ENCODE data around the gene COPRS.

Gene COPRS

GRCh38 chr17:31853911-31854470 lies 5.1 kb downstream of the COPRS start:
- H3K4me3 ChIP-seq (ENCODE audit: low read depth in 1 of 2, low read length in 2 of 2), result no peak overlapping the region
- no peak overlapping the region for H3K9ac ChIP-seq (ENCODE audit: low read depth in 1 of 2, low read length in 2 of 2)
- no peaks in the 10 kb centered on the region for H3K27me3 ChIP-seq (ENCODE audit: control insufficient read depth in 1 of 2, insufficient read depth in 2 of 2, low read length in 2 of 2)
- no peak overlapping the region for H3K27ac ChIP-seq (ENCODE audit: low read depth, low read length)
- no peaks in the 10 kb centered on the region for H3K9me3 ChIP-seq (ENCODE audit: control insufficient read depth in 1 of 2, low read length in 2 of 2)
- peaks cover 0 to 13% of the 10 kb centered on the region in 2 donors for H3K36me3 ChIP-seq (ENCODE audit: control insufficient read depth in 1 of 2, insufficient read depth in 2 of 2, low read length in 2 of 2)
- H3K4me1 ChIP-seq (ENCODE audit: control insufficient read depth in 1 of 2, insufficient read depth in 2 of 2, low read length in 2 of 2), result peaks cover 9% of the 10 kb centered on the region in 2 donors

DNA sequence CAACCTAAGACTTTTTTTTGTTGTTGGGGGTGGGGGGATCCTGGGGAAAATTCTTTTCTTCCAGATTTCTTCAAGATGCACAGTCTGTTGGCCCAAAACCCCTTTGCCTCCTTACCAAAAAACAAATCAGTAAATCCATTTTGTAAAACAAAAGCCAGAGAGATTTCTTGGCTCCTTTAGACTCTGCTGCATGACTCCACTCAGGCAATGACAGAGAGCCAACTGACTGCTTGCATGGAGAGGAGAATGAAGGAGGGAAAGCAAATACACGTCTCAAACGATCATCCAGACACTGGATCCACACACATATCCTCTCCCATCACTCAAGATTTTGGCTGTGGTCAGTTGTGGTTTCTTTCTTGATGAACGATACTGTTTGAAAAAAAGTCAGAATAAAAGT lies 13.8 kb downstream of the COPRS start:
- no peaks in the 10 kb centered on the region for H3K9me3 ChIP-seq (ENCODE audit: control insufficient read depth in 1 of 2, low read length in 2 of 2)
- no peak overlapping the region for H3K27ac ChIP-seq (ENCODE audit: low read depth, low read length)
- no peaks in the 10 kb centered on the region for H3K36me3 ChIP-seq (ENCODE audit: control insufficient read depth in 1 of 2, insufficient read depth in 2 of 2, low read length in 2 of 2)
- peaks cover 5 to 13% of the 10 kb centered on the region in 2 donors for H3K4me1 ChIP-seq (ENCODE audit: control insufficient read depth in 1 of 2, insufficient read depth in 2 of 2, low read length in 2 of 2)
- peaks cover 0 to 3% of the 10 kb centered on the region in 2 donors for H3K27me3 ChIP-seq (ENCODE audit: control insufficient read depth in 1 of 2, insufficient read depth in 2 of 2, low read length in 2 of 2)
- no peak overlapping the region for H3K4me3 ChIP-seq (ENCODE audit: low read depth in 1 of 2, low read length in 2 of 2)
- no peak overlapping the region for H3K9ac ChIP-seq (ENCODE audit: low read depth in 1 of 2, low read length in 2 of 2)

DNA sequence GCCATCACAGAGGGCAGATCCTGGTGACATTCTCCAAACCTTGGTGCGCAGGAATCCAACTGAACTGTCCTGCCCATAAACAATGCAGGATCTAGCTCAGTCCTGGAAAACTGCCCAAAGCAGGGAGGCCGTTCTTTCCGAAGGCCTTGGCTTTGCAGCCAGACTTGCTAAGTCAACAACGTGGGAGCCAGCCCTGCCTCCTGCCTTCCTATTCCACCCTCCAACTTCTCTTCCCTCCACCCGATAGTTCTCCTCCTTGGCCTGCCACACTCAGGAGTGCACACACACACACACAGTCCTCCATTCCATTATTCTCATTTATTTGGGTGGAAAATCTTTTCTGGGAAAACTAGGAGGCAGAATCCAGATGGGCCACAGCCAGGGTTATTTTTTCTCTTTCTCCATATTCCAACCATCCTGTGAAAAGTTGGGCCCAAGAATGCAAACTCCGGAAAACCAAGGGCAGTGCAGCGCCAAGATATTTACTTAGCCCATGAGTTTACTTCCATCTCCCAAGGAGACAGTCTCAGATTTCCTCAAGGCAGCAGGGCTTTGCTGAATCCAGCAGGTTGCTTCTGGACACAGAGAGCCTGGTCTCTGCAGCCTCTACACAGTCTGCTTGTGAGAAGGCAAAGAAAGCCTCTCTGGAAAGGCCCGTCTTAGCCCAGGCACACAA lies 15.8 kb downstream of the COPRS start:
- H3K4me3 ChIP-seq (ENCODE audit: low read depth in 1 of 2, low read length in 2 of 2), result peak overlapping the region in 1 of 2 donors; percentile 53
- peaks cover 5 to 13% of the 10 kb centered on the region in 2 donors for H3K4me1 ChIP-seq (ENCODE audit: control insufficient read depth in 1 of 2, insufficient read depth in 2 of 2, low read length in 2 of 2)
- no peak overlapping the region for H3K9ac ChIP-seq (ENCODE audit: low read depth in 1 of 2, low read length in 2 of 2)
- H3K36me3 ChIP-seq (ENCODE audit: control insufficient read depth in 1 of 2, insufficient read depth in 2 of 2, low read length in 2 of 2), result no peaks in the 10 kb centered on the region
- H3K9me3 ChIP-seq (ENCODE audit: control insufficient read depth in 1 of 2, low read length in 2 of 2), result no peaks in the 10 kb centered on the region
- H3K27ac ChIP-seq (ENCODE audit: low read depth, low read length), result no peak overlapping the region
- peaks cover 0 to 3% of the 10 kb centered on the region in 2 donors for H3K27me3 ChIP-seq (ENCODE audit: control insufficient read depth in 1 of 2, insufficient read depth in 2 of 2, low read length in 2 of 2)

GRCh38 chr17:31842195-31843069 lies 16.6 kb downstream of the COPRS start:
- H3K9ac ChIP-seq (ENCODE audit: low read depth in 1 of 2, low read length in 2 of 2), result peak overlapping the region in 1 of 2 donors; percentile 20
- no peak overlapping the region for H3K27ac ChIP-seq (ENCODE audit: low read depth, low read length)
- H3K27me3 ChIP-seq (ENCODE audit: control insufficient read depth in 1 of 2, insufficient read depth in 2 of 2, low read length in 2 of 2), result peaks cover 0 to 3% of the 10 kb centered on the region in 2 donors
- peaks cover 5 to 13% of the 10 kb centered on the region in 2 donors for H3K4me1 ChIP-seq (ENCODE audit: control insufficient read depth in 1 of 2, insufficient read depth in 2 of 2, low read length in 2 of 2)
- peak overlapping the region; percentile 53 to 58 for H3K4me3 ChIP-seq (ENCODE audit: low read depth in 1 of 2, low read length in 2 of 2)
- H3K9me3 ChIP-seq (ENCODE audit: control insufficient read depth in 1 of 2, low read length in 2 of 2), result no peaks in the 10 kb centered on the region
- H3K36me3 ChIP-seq (ENCODE audit: control insufficient read depth in 1 of 2, insufficient read depth in 2 of 2, low read length in 2 of 2), result no peaks in the 10 kb centered on the region

GRCh38 chr17:31841850-31842194 lies 17.2 kb downstream of the COPRS start:
- H3K36me3 ChIP-seq (ENCODE audit: control insufficient read depth in 1 of 2, insufficient read depth in 2 of 2, low read length in 2 of 2), result no peaks in the 10 kb centered on the region
- peaks cover 5 to 13% of the 10 kb centered on the region in 2 donors for H3K4me1 ChIP-seq (ENCODE audit: control insufficient read depth in 1 of 2, insufficient read depth in 2 of 2, low read length in 2 of 2)
- H3K27ac ChIP-seq (ENCODE audit: low read depth, low read length), result no peak overlapping the region
- H3K9ac ChIP-seq (ENCODE audit: low read depth in 1 of 2, low read length in 2 of 2), result no peak overlapping the region
- peak overlapping the region; percentile 53 to 58 for H3K4me3 ChIP-seq (ENCODE audit: low read depth in 1 of 2, low read length in 2 of 2)
- peaks cover 0 to 3% of the 10 kb centered on the region in 2 donors for H3K27me3 ChIP-seq (ENCODE audit: control insufficient read depth in 1 of 2, insufficient read depth in 2 of 2, low read length in 2 of 2)
- H3K9me3 ChIP-seq (ENCODE audit: control insufficient read depth in 1 of 2, low read length in 2 of 2), result no peaks in the 10 kb centered on the region

DNA sequence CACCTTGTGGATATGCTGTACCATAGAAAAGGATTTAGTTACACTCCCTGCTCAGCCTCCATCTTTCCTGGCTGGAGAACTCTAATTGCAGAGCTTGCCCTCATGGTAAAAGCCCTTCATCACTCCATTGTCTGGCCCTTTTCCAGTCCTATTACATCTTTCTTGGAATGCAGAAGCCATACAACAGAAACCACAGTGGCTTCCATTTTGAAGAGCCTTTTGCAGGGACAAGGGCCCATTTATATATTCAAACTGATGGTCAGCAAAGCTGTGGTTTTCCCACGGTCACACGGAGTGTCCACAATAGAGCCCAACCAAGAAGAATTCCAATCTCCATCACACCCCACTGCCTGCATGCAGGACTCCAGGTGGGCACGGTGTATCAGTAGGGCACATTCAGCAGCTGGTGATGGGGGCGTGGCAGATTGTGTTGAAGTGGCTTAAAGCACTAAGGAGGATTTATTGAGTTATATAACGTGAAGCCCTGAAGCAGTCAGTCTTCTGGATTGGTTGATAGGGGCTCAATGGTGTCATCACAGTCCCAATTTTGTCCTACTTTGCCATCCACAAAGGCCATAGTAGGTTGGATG lies 20.3 kb downstream of the COPRS start:
- peaks cover 5 to 19% of the 10 kb centered on the region in 2 donors for H3K4me1 ChIP-seq (ENCODE audit: control insufficient read depth in 1 of 2, insufficient read depth in 2 of 2, low read length in 2 of 2)
- no peak overlapping the region for H3K9ac ChIP-seq (ENCODE audit: low read depth in 1 of 2, low read length in 2 of 2)
- H3K36me3 ChIP-seq (ENCODE audit: control insufficient read depth in 1 of 2, insufficient read depth in 2 of 2, low read length in 2 of 2), result no peaks in the 10 kb centered on the region
- no peaks in the 10 kb centered on the region for H3K9me3 ChIP-seq (ENCODE audit: control insufficient read depth in 1 of 2, low read length in 2 of 2)
- H3K4me3 ChIP-seq (ENCODE audit: low read depth in 1 of 2, low read length in 2 of 2), result no peak overlapping the region
- no peak overlapping the region for H3K27ac ChIP-seq (ENCODE audit: low read depth, low read length)
- H3K27me3 ChIP-seq (ENCODE audit: control insufficient read depth in 1 of 2, insufficient read depth in 2 of 2, low read length in 2 of 2), result peaks cover 0 to 3% of the 10 kb centered on the region in 2 donors

GRCh38 chr17:31835984-31836383 lies 23.1 kb downstream of the COPRS start:
- Histone ChIP-seq H3K4me1 (ENCODE audit: control insufficient read depth in 1 of 2, insufficient read depth in 2 of 2, low read length in 2 of 2) (peaks cover 0 to 6% of the 10 kb centered on the region in 2 donors), H3K27ac (ENCODE audit: low read depth, low read length) (no peak overlapping the region), H3K36me3 (ENCODE audit: control insufficient read depth in 1 of 2, insufficient read depth in 2 of 2, low read length in 2 of 2) (no peaks in the 10 kb centered on the region), H3K4me3 (ENCODE audit: low read depth in 1 of 2, low read length in 2 of 2) (no peak overlapping the region), H3K27me3 (ENCODE audit: control insufficient read depth in 1 of 2, insufficient read depth in 2 of 2, low read length in 2 of 2) (no peaks in the 10 kb centered on the region), H3K9me3 (ENCODE audit: control insufficient read depth in 1 of 2, low read length in 2 of 2) (no peaks in the 10 kb centered on the region), H3K9ac (ENCODE audit: low read depth in 1 of 2, low read length in 2 of 2) (no peak overlapping the region)

DNA sequence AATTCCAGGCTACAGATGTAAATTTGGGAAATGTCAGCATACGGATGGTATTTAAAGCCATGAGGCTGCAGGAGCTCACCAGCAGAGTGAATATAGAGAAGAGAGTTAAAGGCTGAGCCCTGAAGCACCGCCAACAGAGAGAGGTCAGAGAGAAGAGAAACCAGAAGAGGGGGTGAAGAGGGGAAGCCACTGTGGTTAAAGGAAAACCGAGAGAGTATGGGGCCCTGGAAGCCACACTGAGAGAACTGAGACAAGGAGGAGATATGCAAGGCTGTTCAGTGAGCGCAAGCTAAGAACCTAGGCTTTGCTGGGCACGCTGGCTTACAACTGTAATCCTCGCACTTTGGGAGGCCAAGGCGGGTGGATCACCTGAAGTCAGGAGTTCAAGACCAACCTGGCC lies 24.6 kb downstream of the COPRS start:
- H3K27ac ChIP-seq (ENCODE audit: low read depth, low read length), result no peak overlapping the region
- no peak overlapping the region for H3K4me3 ChIP-seq (ENCODE audit: low read depth in 1 of 2, low read length in 2 of 2)
- no peaks in the 10 kb centered on the region for H3K9me3 ChIP-seq (ENCODE audit: control insufficient read depth in 1 of 2, low read length in 2 of 2)
- peaks cover 0 to 6% of the 10 kb centered on the region in 2 donors for H3K4me1 ChIP-seq (ENCODE audit: control insufficient read depth in 1 of 2, insufficient read depth in 2 of 2, low read length in 2 of 2)
- H3K36me3 ChIP-seq (ENCODE audit: control insufficient read depth in 1 of 2, insufficient read depth in 2 of 2, low read length in 2 of 2), result no peaks in the 10 kb centered on the region
- H3K27me3 ChIP-seq (ENCODE audit: control insufficient read depth in 1 of 2, insufficient read depth in 2 of 2, low read length in 2 of 2), result no peaks in the 10 kb centered on the region
- no peak overlapping the region for H3K9ac ChIP-seq (ENCODE audit: low read depth in 1 of 2, low read length in 2 of 2)

- Histone ChIP-seq H3K36me3 (ENCODE audit: control insufficient read depth in 1 of 2, insufficient read depth in 2 of 2, low read length in 2 of 2) (no peaks in the 10 kb centered on the region), H3K4me1 (ENCODE audit: control insufficient read depth in 1 of 2, insufficient read depth in 2 of 2, low read length in 2 of 2) (peaks cover 0 to 6% of the 10 kb centered on the region in 2 donors), H3K4me3 (ENCODE audit: low read depth in 1 of 2, low read length in 2 of 2) (no peak overlapping the region), H3K27me3 (ENCODE audit: control insufficient read depth in 1 of 2, insufficient read depth in 2 of 2, low read length in 2 of 2) (no peaks in the 10 kb centered on the region), H3K9ac (ENCODE audit: low read depth in 1 of 2, low read length in 2 of 2) (no peak overlapping the region), H3K27ac (ENCODE audit: low read depth, low read length) (no peak overlapping the region), H3K9me3 (ENCODE audit: control insufficient read depth in 1 of 2, low read length in 2 of 2) (no peaks in the 10 kb centered on the region)
Measured at GRCh38 chr17:31832746-31833145, 26.3 kb downstream of the COPRS start.
